ENCODE measurements around the gene SRF.
A peak's percentile ranks its signal among the peaks of the same experiment; 100 is the strongest.

The SRF gene

DNA sequence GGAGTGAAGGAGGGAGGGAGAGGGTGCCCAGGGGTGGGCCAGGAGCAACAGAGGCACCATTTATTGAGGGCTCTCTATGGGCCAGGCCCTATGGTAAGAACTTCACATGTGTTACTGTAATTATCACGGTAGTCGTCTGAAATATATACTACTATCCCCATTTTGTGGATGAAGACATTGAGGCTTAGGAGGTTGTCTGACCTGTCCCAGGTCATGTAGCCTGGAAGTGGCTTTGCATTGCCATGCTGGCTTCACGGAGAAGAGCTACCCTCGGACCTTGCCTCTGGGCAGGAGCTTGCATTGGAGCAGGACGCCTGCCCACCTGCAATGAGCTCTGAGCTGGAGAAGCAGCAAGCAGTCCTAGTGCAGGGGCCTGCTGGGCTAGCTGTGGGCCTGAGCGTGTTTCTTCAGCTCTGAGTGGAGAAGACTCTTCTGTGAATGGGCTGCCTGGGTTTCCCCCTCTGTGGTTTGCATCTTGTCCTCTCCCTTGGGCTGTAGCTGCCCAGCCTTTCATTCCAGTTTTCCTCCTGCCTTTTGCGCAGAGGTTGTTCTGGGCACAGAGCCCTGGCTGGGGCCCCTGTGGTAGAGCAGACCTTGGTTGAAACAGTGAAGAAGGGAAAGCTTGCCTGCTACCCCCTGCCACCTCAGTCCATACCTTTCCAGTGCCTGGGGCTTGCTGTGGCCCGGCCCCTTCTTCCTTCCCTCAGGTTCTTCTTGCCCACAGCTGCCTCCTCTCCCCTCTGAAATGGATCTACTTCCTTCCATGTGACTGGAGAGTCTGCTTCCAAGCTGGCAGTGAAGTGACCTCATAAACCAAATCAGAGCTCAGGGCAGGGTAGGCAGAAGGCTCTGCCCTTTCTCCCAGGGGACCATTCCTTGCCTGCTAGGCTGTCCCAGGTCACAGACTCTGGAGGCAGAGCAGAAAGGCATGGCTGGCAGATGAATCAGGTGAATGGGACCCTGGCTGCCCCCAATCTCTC lies 24.1 kb upstream of the SRF start:
- DNase-seq (ENCODE audit: low read depth in 1 of 2, low spot score in 1 of 2) = no peak

DNA sequence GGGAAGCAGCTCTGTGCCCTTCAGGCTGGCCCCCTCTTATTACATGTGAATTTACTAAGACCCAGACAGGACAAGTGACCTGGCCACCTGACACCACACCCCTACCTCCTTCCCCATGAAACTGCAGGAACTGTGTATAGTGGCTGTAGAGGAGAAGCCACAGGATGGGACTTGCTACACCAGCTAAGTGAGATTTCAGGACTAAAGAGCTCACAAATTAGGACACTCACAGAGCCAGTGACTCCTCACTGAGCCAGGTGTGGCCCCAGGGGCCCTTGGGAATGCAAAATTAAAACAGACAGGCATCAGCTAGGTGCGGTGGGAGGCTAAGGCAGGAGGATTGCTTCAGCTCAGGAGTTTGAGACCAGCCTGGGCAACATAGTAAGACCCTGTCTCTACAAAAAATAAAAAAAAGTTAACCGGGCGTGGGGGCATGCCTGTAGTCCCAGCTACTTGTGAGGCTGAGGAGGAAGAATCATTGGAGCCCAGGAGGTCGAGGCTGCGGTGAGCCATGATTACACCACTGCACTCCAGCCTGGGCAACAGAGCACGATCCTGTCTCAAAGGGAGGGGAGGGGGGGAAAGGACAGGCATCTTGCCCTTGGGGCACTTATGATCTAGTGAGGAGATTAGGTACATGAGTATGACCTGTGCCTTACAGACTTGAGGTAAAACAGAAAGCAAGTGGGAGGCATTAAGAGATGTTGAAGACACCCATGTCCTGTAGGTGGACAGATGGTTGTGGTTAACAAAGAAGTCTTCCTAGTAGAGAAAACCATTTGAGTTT lies 23.2 kb upstream of the SRF start:
- DNase-seq (ENCODE audit: low read depth in 1 of 2, low spot score in 1 of 2) = no peak

DNA sequence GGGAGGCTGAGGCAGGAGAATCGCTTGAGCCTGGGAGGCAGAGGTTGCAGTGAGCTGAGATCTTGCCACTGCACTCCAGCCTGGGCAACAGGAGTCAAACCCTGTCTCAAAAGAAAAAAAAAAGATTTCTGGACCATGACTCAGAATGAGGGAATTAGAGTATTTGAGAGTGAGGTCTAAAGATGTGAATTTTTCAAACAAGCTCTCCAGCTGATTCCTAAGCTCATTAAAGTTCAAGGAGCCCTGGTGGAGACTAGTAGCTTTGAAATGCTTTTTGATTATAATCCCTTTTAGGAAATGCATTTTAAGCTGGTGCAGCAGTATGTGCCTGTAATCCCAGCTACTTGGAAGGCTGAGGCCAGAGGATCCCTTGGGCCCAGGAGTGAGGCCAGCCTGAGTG lies 21.8 kb upstream of the SRF start:
- DNase-seq (ENCODE audit: low read depth in 1 of 2, low spot score in 1 of 2) = no peak

DNA sequence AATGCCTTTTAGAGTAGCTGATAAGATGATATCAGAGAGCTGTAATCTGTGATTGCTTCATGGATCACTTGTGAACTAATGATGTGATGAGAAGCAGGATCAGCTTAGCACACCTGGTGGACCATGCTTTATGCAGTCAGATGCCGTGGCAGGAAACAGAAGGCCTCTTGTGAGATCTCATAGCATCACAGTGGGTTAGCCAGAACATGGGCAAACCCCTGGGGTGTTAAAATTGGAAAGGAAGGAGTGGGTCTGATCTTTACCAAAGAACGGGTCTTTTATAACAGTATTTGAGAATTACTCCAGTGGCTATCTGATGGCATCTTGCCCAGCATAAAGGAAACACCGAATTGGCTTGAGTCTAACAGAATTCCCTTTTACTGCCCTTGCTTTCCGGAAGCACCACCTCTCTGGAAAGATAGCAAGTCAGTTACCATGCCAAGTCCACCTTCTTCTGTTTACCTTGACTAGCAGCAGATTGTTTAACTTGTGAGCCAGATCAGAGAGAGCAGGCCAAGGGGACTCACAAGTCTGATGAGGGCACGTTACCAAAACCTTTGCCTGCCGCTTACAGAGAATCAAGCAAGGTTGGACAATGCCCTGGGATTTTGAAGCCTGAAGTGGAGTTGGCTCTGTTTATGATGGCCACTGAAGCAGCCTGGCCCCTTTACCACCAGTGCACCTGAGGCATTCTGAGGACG lies 20.9 kb upstream of the SRF start:
- no peak for DNase-seq (ENCODE audit: low read depth in 1 of 2, low spot score in 1 of 2)

DNA sequence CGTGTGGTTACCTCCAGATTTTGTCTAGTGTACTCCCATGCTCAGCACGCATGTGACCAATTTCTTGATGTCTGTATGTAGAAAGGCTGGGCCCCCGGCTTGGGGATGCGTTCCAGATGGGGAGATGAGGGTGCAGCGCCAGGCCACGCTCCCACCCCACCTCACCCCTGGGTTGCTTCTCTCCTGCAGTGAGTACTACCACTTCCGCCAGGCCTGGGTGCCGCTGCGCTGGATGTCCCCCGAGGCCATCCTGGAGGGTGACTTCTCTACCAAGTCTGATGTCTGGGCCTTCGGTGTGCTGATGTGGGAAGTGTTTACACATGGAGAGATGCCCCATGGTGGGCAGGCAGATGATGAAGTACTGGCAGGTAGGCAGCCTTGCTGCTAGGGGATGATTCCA lies 11.5 kb upstream of the SRF start:
- DNase-seq (ENCODE audit: low read depth in 1 of 2, low spot score in 1 of 2) = no peak

DNA sequence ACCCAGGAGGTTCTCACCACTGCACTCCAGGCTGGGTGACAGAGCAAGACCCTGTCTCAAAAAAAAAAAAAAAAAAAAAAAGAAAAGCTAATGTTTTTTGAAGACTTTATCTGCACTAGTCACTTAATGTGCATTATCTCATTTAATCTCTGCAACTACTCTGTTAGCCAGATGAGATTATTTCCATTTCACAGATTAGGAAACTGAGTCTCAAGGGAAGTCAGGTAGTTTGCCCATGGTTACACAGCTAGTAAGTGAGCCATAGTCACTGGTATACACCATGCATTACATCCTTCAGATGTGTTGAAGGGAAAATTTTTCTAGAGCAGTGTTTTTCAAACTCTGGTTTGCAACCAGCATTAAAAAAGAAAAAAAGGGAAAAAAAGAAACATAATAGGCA lies 7.2 kb upstream of the SRF start:
- DNase-seq (ENCODE audit: low read depth in 1 of 2, low spot score in 1 of 2) = no peak

DNA sequence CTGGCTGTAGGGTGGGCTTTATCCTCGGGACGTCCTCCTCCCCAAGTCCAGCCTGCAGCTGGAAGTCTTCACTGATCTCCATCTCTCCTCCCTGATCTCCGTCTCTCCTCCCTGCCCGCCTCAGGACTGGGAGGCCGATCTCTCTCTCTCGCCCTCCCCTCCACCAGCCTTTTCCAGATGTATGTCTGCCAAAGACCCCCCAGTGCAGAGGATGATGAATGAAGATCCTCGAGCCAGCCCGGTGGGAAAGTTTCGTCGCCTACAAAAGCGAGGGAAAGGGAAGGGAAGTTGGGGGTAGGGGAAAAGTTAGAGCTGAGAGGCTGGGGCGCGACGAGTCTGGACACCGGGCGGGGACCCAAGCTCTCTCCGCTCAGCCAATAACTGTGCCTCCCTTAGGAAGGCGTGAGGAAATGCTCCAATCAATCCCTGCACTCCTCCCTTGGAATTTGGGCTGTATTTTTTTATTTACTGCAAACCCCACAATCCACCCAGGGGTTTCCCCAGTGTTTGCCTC lies 595 bp upstream of the SRF start:
- DNase-seq (ENCODE audit: low read depth in 1 of 2, low spot score in 1 of 2) = no peak

DNA sequence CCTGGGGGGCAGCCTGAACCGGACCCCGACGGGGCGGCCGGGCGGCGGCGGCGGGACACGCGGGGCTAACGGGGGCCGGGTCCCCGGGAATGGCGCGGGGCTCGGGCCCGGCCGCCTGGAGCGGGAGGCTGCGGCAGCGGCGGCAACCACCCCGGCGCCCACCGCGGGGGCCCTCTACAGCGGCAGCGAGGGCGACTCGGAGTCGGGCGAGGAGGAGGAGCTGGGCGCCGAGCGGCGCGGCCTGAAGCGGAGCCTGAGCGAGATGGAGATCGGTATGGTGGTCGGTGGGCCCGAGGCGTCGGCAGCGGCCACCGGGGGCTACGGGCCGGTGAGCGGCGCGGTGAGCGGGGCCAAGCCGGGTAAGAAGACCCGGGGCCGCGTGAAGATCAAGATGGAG lies 636 bp downstream of the SRF start:
- peak in 1 of 2 donors; percentile 27 for DNase-seq (ENCODE audit: low read depth in 1 of 2, low spot score in 1 of 2)

DNA sequence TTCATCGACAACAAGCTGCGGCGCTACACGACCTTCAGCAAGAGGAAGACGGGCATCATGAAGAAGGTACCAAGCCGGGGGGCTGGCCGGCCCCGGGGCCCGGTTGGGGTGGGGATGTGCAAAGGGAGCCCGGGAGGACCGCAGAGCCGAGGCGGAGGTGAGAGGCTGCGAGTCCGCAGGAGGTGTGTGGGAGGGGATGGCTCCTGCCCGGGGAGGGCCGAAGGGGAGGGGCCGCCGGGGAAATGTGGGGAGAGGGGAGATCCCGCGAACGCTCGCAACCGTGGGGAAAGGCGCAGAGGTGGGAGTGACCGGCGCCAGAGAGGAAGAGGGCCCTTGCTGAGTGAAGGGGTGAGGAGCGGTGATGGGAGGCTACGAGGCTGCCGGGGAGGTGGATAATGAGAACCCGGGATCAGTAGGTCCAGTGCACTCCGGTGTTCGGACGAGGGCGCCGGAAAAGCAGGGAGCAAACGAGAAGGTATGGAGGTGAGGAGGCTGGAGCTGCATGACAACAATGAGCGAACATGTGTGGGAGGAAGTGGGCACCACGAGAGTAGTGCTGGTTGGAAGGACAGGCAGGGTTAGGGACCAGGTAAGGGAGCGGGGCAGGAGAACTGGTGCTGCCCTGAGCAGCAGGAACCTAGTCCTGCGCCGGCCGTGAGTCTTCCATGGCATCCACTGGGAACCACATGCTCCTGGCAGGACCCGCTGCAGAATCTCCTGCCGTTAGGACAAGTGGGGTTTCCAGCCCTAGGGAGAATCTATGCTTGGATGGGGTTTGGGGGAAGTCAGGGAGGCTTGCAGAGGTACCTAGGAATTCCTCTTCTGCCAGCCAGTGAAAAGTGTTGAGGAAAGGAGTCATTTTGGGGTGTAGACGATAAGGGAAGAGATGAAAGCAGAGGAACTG lies 1.3 kb downstream of the SRF start:
- DNase-seq (ENCODE audit: low read depth in 1 of 2, low spot score in 1 of 2) = peak; percentile 24 to 50

DNA sequence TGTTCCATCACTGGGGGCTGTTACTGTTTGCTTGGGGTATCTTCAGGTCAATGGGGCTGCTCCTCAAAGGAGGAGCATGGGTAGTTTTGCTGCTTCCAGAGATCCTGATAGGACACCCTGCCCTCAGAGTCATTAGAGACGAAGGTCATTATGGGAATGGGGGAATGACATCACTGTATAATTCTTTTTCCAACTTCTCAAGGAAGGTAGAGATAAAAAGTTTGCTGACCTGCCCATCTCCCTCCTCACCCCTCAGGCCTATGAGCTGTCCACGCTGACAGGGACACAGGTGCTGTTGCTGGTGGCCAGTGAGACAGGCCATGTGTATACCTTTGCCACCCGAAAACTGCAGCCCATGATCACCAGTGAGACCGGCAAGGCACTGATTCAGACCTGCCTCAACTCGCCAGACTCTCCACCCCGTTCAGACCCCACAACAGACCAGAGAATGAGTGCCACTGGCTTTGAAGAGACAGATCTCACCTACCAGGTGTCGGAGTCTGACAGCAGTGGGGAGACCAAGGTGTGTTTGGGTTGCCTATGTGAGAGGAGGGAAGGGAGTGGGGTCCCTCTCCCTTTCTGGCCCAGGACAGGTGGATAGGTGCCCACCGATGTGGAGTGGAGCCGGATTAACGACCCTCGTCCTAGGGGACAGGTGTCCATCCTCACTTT lies 2.7 kb downstream of the SRF start:
- no peak for DNase-seq (ENCODE audit: low read depth in 1 of 2, low spot score in 1 of 2)

DNA sequence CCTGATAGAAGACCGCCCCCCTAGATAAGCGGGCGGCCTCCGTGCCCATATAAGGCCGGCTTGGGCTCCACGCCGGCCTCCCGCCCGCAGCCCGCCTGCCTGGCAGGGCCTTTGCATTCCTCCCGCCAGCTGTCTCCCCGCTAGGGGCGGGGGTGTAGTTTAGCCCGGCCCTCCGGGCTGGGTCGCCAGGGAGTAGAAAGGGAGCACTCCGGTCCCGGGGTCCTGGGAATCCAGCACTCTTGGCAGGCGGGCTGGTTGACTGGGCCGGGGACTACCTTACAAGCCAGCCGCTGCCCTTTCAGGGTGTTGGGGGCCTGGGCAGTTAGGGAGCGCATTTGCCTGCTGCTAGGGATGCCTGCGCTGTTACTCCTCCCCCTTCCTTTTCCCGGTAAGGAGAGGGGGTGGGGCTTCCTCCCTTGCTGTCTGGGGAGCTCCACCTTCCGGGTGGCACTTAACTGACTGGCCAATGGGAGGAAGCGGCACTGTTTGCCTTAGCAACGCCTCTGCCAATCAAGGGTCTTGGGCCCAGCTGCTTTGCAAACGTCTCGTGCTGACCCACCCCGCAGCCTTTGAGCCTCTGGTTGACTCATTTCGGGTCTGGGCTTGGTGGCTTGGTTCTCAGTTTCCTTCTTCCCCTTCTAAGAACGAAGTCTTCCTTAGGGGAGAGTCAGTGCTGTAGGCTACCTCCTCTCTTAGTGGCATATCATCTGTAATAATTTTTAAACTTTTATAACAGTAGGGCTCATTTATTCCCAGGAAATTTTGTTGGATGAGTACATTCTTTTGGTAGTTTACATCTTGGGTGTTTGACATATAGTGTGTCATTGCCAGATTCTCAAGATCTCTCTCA lies 3.4 kb downstream of the SRF start:
- DNase-seq (ENCODE audit: low read depth in 1 of 2, low spot score in 1 of 2) = peak; percentile 70 to 87

DNA sequence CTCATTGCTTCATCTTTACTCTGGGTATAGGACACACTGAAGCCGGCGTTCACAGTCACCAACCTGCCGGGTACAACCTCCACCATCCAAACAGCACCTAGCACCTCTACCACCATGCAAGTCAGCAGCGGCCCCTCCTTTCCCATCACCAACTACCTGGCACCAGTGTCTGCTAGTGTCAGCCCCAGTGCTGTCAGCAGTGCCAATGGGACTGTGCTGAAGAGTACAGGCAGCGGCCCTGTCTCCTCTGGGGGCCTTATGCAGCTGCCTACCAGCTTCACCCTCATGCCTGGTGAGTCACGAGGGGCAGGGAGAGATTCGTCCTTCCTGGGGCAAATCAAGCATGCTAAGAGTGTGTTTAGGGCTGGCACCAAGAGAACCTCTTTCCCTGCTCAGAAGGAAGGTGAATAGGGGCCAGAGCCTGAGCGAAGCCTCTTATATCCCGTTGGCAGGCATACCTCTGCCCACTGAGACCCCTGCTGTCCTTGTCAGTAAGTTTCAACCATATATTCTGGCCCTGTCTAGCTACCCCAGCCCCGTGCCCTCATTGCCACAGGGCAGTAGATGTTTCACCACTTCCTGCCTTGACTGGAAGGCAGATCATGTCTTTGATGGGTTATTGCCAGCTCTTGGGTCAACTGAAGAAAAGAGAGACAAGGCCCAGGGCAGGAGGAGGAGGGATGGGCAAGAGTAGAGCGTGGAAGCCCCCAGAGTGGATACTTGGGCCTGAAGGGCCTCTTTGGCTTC lies 4.8 kb downstream of the SRF start:
- DNase-seq (ENCODE audit: low read depth in 1 of 2, low spot score in 1 of 2) = no peak

DNA sequence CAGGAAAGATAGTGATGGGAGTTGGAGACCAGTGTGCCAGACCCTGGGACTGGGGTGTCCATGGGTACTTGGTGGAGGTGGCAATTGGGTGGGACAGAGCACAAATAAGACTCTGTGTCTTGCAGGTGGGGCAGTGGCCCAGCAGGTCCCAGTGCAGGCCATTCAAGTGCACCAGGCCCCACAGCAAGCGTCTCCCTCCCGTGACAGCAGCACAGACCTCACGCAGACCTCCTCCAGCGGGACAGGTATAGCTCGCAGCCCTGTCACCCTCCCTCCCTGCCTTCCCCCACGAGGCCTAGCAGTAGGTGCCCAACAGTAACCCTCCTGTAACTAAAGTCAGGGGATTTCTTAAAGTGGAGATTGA lies 5.3 kb downstream of the SRF start:
- no peak for DNase-seq (ENCODE audit: low read depth in 1 of 2, low spot score in 1 of 2)

DNA sequence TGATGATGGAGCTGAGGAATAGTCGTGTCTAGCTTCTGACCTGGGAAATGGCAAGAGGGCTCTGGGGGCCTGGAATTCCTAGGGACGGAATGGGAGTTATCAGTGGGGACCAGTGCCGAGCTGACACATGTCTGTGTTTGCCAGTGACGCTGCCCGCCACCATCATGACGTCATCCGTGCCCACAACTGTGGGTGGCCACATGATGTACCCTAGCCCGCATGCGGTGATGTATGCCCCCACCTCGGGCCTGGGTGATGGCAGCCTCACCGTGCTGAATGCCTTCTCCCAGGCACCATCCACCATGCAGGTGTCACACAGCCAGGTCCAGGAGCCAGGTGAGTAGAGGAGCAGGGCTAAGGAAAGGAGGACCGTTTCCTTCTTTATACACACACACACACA lies 7.1 kb downstream of the SRF start:
- no peak for DNase-seq (ENCODE audit: low read depth in 1 of 2, low spot score in 1 of 2)

DNA sequence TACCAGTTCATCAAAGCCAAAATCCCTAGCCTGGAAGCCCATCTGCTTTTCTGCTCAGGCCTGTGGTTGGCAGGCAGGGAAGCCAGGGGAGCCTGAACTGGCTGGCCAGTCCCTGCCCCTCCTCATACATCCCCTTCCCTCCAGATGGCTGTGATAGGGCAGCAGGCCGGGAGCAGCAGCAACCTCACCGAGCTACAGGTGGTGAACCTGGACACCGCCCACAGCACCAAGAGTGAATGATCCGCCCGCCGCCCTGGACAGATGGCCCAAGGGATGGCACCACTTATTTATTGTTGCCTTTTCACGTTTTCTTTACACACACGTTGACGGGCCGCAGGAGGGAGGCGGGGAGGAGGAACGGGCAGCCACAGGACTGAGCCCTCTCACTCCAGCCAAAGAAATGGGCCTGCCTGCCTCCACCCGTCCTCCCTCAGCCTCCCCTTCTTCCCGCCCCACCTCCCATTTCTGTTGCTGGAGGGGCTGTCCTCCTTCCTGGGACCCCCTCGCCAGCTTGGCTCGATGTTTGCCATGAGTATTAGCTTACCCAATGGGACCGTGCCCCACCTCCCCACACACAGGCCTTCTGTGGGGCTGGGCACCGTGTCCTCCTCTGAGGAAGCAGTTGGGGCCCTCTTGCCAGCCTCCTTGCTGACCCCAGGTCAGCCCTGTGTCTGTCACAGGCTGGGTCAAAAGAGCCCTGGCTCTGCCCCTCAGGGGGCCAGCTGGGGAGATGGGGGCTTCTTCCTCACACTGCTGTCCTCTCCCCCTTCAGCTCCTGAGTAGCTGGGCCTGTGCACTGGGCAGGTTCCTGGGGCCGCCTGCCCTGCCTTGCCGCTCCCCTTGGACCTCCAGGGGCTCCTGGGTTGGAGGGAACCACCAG lies 8.1 kb downstream of the SRF start:
- no peak for DNase-seq (ENCODE audit: low read depth in 1 of 2, low spot score in 1 of 2)

DNA sequence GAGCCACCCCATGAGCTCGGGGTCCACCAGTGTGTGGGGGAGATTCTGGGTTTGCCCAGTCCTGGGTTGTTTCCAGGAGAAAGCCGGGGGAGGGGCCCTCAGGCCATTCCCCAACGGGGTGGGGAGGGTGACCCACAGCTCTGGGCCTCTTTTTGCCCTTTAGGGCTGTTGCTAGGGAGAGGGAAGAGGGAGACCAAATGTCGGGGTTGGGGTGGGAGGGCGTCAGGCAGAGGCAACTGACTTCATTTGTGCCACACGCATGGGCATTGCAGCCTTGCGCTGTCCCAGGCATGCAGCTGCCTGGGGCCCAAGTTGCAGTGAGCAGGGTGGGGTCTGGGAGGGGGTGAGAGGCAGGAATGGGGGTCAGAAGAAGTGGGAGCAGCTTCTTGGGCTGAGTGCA lies 9.0 kb downstream of the SRF start:
- no peak for DNase-seq (ENCODE audit: low read depth in 1 of 2, low spot score in 1 of 2)

DNA sequence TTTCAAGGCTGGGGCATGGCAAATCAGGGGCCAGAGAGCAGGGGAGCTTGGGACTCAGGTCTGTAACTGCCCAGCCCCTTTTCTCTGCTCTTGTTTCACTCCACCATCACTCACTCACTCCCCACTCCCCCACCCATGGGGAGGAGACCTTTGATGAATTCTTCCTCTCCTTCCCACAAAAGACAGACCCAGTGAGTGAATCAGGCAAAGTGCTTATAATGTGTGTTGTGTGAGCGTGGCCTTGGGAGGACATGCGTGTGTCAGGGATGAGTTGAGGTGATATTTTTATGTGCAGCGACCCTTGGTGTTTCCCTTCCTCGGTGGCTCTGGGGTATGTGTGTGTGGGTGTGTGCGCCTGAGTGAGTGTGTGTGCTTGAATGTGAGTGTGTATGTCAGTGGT lies 9.9 kb downstream of the SRF start:
- no peak for DNase-seq (ENCODE audit: low read depth in 1 of 2, low spot score in 1 of 2)

DNA sequence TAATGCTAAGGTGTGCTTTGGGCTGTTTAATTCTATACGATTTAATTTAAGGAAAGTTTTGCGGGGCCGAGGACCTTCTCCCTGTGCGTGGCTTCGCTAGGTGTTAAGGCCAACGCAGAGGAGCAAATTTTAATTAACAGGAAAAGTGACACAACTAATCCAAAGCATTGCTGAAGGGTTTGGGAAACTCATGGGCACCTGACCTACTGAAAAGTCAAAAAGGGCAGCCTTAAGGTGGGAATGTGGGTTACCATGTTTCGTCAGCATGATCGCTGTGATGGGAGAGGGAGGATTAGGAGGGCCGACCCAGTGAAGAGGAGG lies 10.5 kb downstream of the SRF start:
- no peak for DNase-seq (ENCODE audit: low read depth in 1 of 2, low spot score in 1 of 2)

Data from stimulated activated CD4-positive, alpha-beta T cell treated with anti-CD3 and anti-CD28 coated beads, Interleukin-15, amount 100 ng/mL, for 1 hour (primary cell).